Loucy (cell line): ENCODE measurements around the gene GPC3.

Source experiments
- EZH2phosphoT487 ChIP-seq: fragments of 200-600 bp; IDR thresholded peaks from 2 replicates; pipeline ENCODE4 v1.6.1; 2018; ENCODE audit warnings: antibody characterized with exemption, mild to moderate bottlenecking, moderate library complexity, borderline replicate concordance
- TF ChIP-seq, protein P1 (sequence below): fragments of 200-600 bp; sonication (generic); conservative IDR thresholded peaks from 2 replicates; pipeline ENCODE4 v1.5.1; 2014; ENCODE audit warnings: mild to moderate bottlenecking, antibody characterized with exemption, low read length

DNA sequence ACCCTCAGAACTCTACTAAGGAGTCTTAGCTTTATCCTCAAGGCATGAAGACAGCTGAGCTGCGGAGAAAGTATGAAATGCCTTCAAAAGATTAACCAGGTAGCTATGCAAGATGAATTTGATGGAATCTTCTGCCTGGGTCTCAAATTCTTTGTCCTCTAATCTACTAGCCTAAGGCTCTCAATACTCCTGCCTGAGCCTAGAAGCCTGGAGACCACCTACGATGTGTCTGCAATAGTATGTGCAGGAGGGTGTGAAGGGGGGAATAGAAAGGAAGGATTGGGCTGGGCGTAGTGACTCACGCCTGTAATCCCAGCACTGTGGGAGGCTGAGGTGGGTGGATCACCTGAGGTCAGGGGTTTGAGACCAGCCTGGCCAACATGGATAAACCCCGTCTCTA lies 391.9 kb downstream of the GPC3 start:
- TF ChIP-seq, protein P1, sequence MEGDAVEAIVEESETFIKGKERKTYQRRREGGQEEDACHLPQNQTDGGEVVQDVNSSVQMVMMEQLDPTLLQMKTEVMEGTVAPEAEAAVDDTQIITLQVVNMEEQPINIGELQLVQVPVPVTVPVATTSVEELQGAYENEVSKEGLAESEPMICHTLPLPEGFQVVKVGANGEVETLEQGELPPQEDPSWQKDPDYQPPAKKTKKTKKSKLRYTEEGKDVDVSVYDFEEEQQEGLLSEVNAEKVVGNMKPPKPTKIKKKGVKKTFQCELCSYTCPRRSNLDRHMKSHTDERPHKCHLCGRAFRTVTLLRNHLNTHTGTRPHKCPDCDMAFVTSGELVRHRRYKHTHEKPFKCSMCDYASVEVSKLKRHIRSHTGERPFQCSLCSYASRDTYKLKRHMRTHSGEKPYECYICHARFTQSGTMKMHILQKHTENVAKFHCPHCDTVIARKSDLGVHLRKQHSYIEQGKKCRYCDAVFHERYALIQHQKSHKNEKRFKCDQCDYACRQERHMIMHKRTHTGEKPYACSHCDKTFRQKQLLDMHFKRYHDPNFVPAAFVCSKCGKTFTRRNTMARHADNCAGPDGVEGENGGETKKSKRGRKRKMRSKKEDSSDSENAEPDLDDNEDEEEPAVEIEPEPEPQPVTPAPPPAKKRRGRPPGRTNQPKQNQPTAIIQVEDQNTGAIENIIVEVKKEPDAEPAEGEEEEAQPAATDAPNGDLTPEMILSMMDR, result no peak
- TF ChIP-seq EZH2phosphoT487, result no peak
